Chondrocyte (in vitro differentiated cells): ENCODE results near the gene IRS1. TPM values are rescaled to one million over a fixed set of nuclear protein-coding genes. Genes with fewer than 3 reads are reported as not detected.

Experiments used
- DNase-seq: peaks from one replicate; pipeline ENCODE4 v3.0.0; 2021; ENCODE audit warnings: mixed read lengths, low spot score
- H3K27ac Mint-ChIP-seq: one replicate; pipeline ENCODE4 v1.8.0; 2021; ENCODE audit warnings: mild to moderate bottlenecking, moderate library complexity, mixed read lengths; ENCODE audit not compliant: unreplicated experiment
- H3K27me3 Mint-ChIP-seq: 2 replicates; pipeline ENCODE4 v1.8.0; 2021; ENCODE audit warnings: low read depth, mixed read lengths
- H3K36me3 Mint-ChIP-seq: 2 replicates; pipeline ENCODE4 v1.8.0; 2021; ENCODE audit warnings: low read depth, mixed read lengths
- H3K4me1 Mint-ChIP-seq: 2 replicates; pipeline ENCODE4 v1.8.0; 2021; ENCODE audit warnings: low read depth, mild to moderate bottlenecking, mixed read lengths
- H3K4me3 Mint-ChIP-seq: one replicate; pipeline ENCODE4 v1.8.0; 2021; ENCODE audit warnings: mild to moderate bottlenecking, moderate library complexity, mixed read lengths; ENCODE audit not compliant: unreplicated experiment
- H3K9me3 Mint-ChIP-seq: 2 replicates; pipeline ENCODE4 v1.8.0; 2021; ENCODE audit warnings: low read depth, mixed read lengths
- CTCF ChIP-seq: fragments of 200-600 bp; sonication (generic); IDR thresholded peaks from 2 replicates; pipeline ENCODE4 v1.5.0; 2021; ENCODE audit warnings: antibody characterized with exemption, mild to moderate bottlenecking, moderate library complexity
- total RNA-seq: library from RNA; stranded (reverse); gene quantifications from 3 replicates; pipeline ENCODE4 v1.2.1, GENCODE V29; 2021

Gene IRS1
- total RNA-seq, 1 donor from 2014 or later, result 12.0 TPM

- Mint-ChIP-seq H3K27ac (no peak overlapping the region), H3K36me3 (peaks cover 2% of the 10 kb centered on the region), H3K27me3 (no peaks in the 10 kb centered on the region), H3K4me1 (peaks cover 69% of the 10 kb centered on the region), H3K4me3 (no peak overlapping the region), H3K9me3 (no peaks in the 10 kb centered on the region)
- no peak for DNase-seq
- no peak for TF ChIP-seq CTCF
Measured at GRCh38 chr2:226759768-226760167, 39.9 kb downstream of the IRS1 start.

GRCh38 chr2:226758921-226759640 lies 40.5 kb downstream of the IRS1 start:
- Mint-ChIP-seq H3K4me1 (peaks cover 72% of the 10 kb centered on the region), H3K27ac (no peak overlapping the region), H3K27me3 (no peaks in the 10 kb centered on the region), H3K4me3 (no peak overlapping the region), H3K36me3 (no peaks in the 10 kb centered on the region), H3K9me3 (no peaks in the 10 kb centered on the region)
- no peak for TF ChIP-seq CTCF
- DNase-seq, result no peak

- peaks cover 46% of the 10 kb centered on the region for H3K4me1 Mint-ChIP-seq
- H3K27me3 Mint-ChIP-seq, result no peaks in the 10 kb centered on the region
- no peaks in the 10 kb centered on the region for H3K9me3 Mint-ChIP-seq
- no peak for DNase-seq
- H3K27ac Mint-ChIP-seq, result no peak overlapping the region
- no peak for TF ChIP-seq CTCF
- no peak overlapping the region for H3K4me3 Mint-ChIP-seq
- H3K36me3 Mint-ChIP-seq, result no peaks in the 10 kb centered on the region
Measured at GRCh38 chr2:226756131-226756530, 43.5 kb downstream of the IRS1 start.

- Mint-ChIP-seq H3K27ac (peak overlapping the region; percentile 61), H3K4me3 (no peak overlapping the region), H3K4me1 (peaks cover 43% of the 10 kb centered on the region), H3K9me3 (no peaks in the 10 kb centered on the region), H3K36me3 (no peaks in the 10 kb centered on the region), H3K27me3 (no peaks in the 10 kb centered on the region)
- no peak for TF ChIP-seq CTCF
- no peak for DNase-seq
Measured at GRCh38 chr2:226755631-226756030, 44.0 kb downstream of the IRS1 start.

- peak; percentile 18 for TF ChIP-seq CTCF
- no peaks in the 10 kb centered on the region for H3K36me3 Mint-ChIP-seq
- H3K4me1 Mint-ChIP-seq, result peaks cover 38% of the 10 kb centered on the region
- no peak for DNase-seq
- H3K4me3 Mint-ChIP-seq, result no peak overlapping the region
- H3K27ac Mint-ChIP-seq, result peak overlapping the region; percentile 61
- no peaks in the 10 kb centered on the region for H3K9me3 Mint-ChIP-seq
- no peaks in the 10 kb centered on the region for H3K27me3 Mint-ChIP-seq
Measured at GRCh38 chr2:226754821-226755604, 44.6 kb downstream of the IRS1 start.
